ENCODE data around the gene C1QTNF3. TPM values are rescaled to one million over a fixed set of nuclear protein-coding genes. Genes with fewer than 3 reads are reported as not detected.

C1QTNF3 gene
- total and polyA plus RNA-seq, 2 experiments from 2014 or later = 1.7 to 2.0 TPM

DNA sequence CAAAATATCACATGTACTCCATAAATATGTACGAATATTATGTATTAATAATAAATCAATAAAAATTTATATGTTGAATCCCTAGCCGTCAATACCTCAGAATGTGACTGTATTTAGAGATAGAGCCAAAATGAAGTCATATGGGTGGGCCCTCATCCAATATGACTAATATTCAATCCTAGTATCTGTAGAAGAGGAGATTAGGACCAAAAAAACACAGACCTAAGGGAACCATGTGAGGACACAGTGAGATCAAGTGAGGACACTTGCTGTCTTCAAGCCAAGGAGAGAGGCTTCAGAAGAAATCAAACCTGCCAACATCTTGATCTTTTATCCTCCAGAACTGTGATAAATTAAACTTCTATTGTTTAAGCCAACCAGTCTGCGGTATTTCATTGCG is 31.5 kb downstream of the C1QTNF3 start:
- Histone ChIP-seq H2AFZ (no peak overlapping the region), H4K20me1 (replicated peaks; ENCODE audit: insufficient read depth) (no peaks in the 10 kb centered on the region), H3K4me2 (no peak overlapping the region), H3F3A (replicated peaks; ENCODE audit: low read depth) (no peaks in the 10 kb centered on the region), H3K36me3 (ENCODE audit: insufficient read depth) (no peaks in the 10 kb centered on the region), H3K4me1 (ENCODE audit: insufficient read depth) (peaks cover 5% of the 10 kb centered on the region; the same call in 1 of the 2 replicates), H3K27ac (ENCODE audit: low read depth) (no peak overlapping the region), H3K9me2 (ENCODE audit: insufficient read depth) (no peaks in the 10 kb centered on the region), H3K79me2 (replicated peaks; ENCODE audit: insufficient read depth) (no peaks in the 10 kb centered on the region), H3K27me3 (ENCODE audit: insufficient read depth) (no peaks in the 10 kb centered on the region), H3K4me3 (no peak overlapping the region)
- H3K4me1 Mint-ChIP-seq = peaks cover 12% of the 10 kb centered on the region; the same call in 2 of the 3 replicates
- no peaks in the 10 kb centered on the region for H3K36me3 Mint-ChIP-seq (ENCODE audit: low read depth)
- H3K4me3 Mint-ChIP-seq = no peak overlapping the region
- H3K9me3 Mint-ChIP-seq = no peaks in the 10 kb centered on the region
- H3K27ac Mint-ChIP-seq = no peak overlapping the region
- TF ChIP-seq ZNF114 (CRISPR knock-in tag; IDR thresholded peaks at IDR 0.05) (no peak), EZH2phosphoT487 (IDR thresholded peaks at IDR 0.05; ENCODE audit: unreplicated experiment) (no peak), CREB1 (CRISPR knock-in tag; IDR thresholded peaks at IDR 0.05; ENCODE audit: low read depth) (no peak), EZH2 (IDR thresholded peaks at IDR 0.05; ENCODE audit: low read depth, unreplicated experiment) (no peak), REST (IDR thresholded peaks at IDR 0.05; ENCODE audit: unreplicated experiment) (no peak), POLR2AphosphoS5 (IDR thresholded peaks at IDR 0.05; ENCODE audit: low read depth) (no peak), ZNF331 (CRISPR knock-in tag; IDR thresholded peaks at IDR 0.05; ENCODE audit: low read depth) (no peak), NANOG (IDR thresholded peaks at IDR 0.05; ENCODE audit: borderline replicate concordance) (no peak), JUNB (IDR thresholded peaks at IDR 0.05; ENCODE audit: unreplicated experiment) (no peak), ZNF462 (CRISPR knock-in tag; IDR thresholded peaks at IDR 0.05) (no peak), STAT1 (IDR thresholded peaks at IDR 0.05; ENCODE audit: unreplicated experiment) (no peak)
- TF ChIP-seq, protein P1, sequence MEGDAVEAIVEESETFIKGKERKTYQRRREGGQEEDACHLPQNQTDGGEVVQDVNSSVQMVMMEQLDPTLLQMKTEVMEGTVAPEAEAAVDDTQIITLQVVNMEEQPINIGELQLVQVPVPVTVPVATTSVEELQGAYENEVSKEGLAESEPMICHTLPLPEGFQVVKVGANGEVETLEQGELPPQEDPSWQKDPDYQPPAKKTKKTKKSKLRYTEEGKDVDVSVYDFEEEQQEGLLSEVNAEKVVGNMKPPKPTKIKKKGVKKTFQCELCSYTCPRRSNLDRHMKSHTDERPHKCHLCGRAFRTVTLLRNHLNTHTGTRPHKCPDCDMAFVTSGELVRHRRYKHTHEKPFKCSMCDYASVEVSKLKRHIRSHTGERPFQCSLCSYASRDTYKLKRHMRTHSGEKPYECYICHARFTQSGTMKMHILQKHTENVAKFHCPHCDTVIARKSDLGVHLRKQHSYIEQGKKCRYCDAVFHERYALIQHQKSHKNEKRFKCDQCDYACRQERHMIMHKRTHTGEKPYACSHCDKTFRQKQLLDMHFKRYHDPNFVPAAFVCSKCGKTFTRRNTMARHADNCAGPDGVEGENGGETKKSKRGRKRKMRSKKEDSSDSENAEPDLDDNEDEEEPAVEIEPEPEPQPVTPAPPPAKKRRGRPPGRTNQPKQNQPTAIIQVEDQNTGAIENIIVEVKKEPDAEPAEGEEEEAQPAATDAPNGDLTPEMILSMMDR (conservative IDR thresholded peaks at IDR 0.05; ENCODE audit: low read depth in 2 of 2) = no peak
- TF ChIP-seq, protein P2, sequence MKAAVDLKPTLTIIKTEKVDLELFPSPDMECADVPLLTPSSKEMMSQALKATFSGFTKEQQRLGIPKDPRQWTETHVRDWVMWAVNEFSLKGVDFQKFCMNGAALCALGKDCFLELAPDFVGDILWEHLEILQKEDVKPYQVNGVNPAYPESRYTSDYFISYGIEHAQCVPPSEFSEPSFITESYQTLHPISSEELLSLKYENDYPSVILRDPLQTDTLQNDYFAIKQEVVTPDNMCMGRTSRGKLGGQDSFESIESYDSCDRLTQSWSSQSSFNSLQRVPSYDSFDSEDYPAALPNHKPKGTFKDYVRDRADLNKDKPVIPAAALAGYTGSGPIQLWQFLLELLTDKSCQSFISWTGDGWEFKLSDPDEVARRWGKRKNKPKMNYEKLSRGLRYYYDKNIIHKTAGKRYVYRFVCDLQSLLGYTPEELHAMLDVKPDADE (IDR thresholded peaks at IDR 0.05) = no peak
- no peak for ATAC-seq
- peaks cover 10% of the 10 kb centered on the region for H3K27me3 Mint-ChIP-seq (ENCODE audit: insufficient read depth, low read depth, poor library complexity)
- DNase-seq (ENCODE audit: low spot score) = no peak

Measured in GM23338 (cell line).